ENCODE measurements around the gene KL. TPM values are rescaled to one million over a fixed set of nuclear protein-coding genes. Genes with fewer than 3 reads are reported as not detected.

Gene KL
- total RNA-seq, 1 donor from 2014 or later, result 0.25 TPM

DNA sequence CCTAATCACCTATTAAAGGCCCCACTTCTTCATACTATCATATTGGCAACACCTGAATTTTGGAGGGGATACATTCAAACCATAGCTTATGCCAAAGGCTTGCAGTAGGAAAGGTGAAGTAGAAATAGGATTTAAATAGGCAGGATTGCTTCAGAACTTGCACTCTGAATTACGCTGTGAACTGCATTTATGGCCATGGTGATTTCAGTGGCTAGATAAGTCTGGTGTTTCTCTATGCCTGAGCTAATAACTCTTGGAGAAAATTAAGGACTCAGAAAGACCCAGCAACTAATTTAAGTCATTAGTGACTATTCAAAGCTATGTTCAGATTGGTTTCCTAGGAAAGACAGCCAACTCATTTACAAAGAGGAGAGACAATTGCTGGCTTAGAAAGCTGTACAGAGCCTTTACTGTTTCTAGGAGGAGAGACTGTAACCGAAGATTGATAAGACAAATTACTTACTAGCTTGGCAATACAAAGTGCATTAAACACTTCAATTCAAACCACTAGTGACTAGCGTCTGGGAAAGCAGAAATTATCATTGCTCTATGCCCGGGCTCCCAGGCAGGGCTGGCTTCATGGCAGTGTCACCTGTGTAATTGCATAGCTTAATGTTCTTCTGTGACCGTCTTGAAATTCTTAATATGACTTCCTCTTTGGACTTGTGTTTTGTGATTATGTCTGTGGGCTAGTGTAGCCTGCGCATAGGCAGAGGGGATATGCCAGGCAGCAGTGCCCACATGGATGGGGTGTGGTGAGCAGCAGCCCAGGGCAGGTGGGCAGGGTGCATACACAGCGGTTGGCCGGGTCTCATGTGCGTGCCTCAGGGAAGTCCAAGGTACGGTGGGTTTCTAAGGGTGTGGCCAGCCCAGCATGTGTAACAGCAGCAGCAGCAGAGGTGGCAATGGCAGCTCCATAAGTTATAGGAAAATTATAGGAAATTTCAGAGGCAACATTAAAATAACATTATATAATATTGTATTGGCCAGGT, 60.1 kb downstream of the KL start:
- intact Hi-C loops (cut with micrococcal nuclease), result no loop called here

DNA sequence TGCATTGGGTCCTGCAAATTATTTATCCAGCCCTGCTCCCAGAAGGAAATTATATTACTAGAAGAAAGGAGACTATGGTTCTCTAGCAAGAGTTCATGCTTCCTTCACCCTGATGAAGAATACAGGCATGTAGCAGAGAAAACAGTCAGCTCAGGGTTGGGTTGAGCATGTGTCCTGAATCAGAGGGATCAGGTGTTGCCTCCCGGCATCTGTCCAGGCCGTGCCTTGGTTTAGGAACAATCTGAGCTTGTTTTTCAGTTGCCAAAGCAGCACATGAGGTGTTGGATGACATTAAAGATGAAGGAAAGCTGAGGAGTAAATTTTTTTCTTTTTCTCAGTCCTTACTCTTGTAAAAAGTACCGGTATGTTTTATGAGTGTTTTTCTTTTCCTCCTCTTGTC, 62.0 kb downstream of the KL start:
- intact Hi-C loops (cut with micrococcal nuclease), result no loop called here

DNA sequence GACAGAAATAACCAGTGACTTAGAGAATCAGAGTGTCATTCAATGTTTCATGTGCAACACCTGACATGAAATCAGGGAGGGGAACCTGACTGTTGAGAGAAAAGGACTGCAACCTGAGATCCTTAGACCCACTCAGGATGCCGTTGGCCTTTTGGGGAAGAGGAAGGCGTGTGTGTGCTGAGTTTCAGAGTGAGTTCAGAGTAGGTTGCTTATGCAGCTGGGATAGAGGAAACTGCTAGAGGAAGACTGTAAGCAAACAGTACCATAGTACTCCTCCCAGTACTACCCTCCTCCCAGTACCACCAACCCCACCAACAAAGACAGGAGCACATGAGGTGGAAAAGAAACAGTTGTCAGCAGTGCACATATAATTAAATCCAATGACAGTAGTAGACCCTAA, 63.7 kb downstream of the KL start:
- intact Hi-C loops (cut with micrococcal nuclease), result no loop called here

DNA sequence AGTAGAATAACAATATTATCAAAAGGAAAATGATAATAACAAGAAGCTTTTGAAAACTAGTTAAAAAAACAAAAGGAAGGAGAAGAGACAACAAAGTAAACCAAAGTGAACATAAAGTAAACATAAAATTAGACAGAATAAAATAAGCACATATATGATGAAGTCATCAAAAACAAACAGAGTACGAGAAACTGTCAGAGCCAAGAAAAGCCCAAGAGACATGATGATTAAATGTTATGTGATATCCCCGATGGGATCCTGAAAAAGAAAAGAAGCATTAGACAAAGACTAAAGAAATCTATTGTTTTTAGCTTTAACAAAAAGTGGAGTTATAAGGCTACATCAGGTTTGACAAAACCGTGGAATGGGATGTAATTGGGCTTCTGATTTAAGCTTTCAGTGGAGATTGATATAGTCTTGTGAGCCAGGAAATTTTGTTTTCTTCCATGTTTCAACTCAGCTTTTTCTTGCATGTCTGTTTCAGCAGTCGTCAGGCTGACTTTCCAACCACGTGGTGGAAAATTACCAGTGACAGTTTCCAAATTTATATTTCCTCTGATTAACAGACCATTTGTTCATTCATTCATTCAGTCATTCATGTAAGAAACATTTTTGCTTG, 64.9 kb downstream of the KL start:
- intact Hi-C loops (cut with micrococcal nuclease), result no loop called here

DNA sequence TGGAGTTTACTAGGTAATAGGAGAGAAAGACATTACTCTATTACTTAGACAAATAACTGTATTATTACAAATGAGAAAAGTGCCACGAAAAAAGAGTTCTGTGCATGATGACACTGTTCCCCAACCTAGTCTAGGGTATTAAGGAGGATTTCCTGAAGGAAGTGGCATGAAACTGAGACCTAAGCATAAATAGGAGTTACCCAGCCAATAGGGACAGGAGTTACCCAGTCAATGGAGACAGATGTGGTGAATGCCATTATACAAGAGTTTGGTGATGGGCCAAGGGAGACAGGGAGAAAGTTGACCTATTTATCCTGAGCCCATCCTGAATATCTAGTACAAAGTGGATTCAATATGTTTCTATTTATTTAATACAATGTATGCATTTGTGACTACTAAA, 65.4 kb downstream of the KL start:
- intact Hi-C loops (cut with micrococcal nuclease), result no loop called here

DNA sequence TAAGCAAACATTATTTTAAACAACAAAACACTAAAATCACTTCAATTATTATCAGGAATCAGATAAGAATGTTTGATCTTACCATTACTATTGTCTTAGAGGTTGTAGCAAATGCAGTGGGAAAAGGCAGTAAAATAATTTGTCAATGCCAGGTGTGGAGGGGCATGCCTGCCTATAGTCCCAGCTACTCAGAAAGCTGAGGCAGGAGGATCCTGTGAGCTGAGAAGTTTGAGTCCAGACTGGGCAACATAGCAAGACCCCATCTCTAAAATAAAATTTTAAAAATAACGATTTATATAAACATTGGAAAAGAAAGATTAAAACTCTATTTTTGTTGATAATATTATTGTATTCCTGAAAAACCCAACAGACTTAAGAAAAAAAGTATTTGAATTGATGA, 66.8 kb downstream of the KL start:
- intact Hi-C loops (cut with micrococcal nuclease), result no loop called here

DNA sequence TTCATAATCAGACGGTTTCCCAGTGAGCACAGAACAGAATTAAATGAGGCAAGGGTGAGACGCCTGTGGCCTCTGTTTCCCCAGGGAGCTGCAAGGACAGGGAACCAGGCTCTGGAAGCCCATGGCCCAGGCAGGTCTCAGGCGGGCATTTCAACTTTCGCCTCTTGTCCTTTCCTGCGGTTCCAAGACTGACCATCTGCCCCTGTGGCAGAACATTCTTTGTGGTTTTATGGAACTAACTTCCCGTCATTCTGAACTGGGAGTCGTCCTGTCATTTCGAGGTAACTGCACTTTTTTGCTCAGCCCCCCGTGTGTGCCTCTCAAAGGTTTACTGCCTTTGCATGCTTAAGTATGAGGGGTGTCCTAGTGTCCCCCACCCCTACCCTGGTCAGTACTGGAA, 70.9 kb downstream of the KL start:
- intact Hi-C loops (cut with micrococcal nuclease), result loop anchor here (5.0 kb wide), 1 partner anchor 60 kb away; no protein-coding TSS in a partner anchor

DNA sequence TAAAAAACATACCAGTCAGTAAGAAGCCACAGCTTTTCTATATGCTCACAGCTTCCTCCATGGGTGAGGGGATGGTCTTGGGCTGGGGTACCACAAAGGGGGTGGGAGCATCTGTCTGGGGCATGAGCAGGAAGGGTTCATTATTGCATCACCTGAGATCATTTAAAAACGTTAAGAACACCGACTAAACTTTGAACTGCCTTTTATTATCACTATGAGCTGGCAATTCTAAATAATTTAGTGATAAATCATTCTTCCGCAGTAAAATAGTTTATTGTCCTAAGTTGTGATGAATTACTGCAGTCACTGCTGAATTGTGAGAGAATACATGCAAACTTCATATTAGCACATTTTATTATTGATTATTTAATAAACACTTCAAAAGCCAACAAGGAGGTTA, 71.6 kb downstream of the KL start:
- intact Hi-C loops (cut with micrococcal nuclease), result loop anchor here (5.0 kb wide), 1 partner anchor 60 kb away; no protein-coding TSS in a partner anchor

DNA sequence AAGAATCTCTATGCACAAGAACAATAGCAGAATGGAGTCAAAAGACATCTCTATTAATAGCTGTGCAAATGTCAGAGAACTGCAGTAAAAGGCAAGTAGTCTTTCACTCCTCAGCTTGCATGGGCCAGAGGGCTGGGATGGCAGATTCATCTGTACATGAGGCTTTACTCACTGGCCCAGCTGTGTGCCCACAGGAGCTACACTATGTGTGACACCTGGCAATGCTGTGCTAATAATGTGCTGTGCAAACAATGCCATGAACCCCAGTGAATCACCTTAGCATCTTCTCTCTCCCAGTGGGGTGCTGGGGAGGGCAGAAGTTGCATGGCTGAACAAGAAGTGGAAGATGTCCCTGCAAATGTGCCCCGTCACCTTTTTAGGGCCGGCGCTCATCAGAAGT, 73.1 kb downstream of the KL start:
- intact Hi-C loops (cut with micrococcal nuclease), result loop anchor here (5.0 kb wide), 1 partner anchor 58 kb away; no protein-coding TSS in a partner anchor

DNA sequence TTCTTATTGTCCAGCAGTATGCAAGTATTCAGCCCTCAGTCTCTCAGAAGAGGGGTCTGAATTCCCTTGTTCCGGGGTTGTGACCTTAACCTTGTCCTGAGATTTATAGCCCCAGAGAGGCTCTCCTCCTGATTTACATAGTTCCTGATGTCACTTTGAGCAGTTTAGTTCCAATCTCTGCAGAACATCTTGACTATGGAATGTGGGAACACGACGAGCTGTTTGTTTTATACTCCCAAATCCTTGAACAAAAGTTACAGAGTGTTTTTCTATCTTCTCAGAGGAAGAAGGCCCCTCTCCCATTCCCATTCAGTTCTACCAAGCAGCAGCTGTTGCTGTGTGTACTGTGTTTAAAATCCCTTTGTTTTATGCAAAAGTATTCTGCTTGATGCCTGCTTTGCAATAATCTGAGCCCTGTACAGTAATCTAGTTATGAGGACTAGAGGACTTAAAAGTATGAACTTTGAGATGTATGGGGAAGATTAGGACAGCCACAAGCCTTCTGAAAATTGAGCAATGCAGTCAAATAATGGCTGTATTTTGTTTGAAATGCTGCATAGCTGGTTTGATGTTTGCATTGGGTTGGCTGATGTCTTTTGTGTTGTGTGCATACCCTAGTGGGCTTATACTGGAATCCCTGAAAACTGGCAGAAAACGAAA, 74.7 kb downstream of the KL start:
- intact Hi-C loops (cut with micrococcal nuclease), result no loop called here

DNA sequence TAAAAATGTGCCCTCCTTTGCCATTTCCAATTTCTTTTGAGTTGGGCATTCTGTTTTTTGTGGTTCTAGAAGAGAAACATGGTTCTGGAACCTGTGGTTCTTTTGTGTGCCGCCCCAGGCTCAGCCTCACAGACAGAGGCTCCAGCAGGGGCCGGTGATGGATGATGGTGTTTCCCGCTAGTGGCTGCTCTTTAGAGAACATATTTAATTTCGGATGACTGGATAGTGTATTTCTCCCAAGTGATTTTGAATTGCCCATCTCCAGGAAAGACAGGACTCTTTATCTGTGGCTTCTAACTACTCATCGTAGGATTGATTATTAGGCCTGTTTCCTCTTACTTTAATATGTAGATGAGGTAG, 75.2 kb downstream of the KL start:
- intact Hi-C loops (cut with micrococcal nuclease), result no loop called here

DNA sequence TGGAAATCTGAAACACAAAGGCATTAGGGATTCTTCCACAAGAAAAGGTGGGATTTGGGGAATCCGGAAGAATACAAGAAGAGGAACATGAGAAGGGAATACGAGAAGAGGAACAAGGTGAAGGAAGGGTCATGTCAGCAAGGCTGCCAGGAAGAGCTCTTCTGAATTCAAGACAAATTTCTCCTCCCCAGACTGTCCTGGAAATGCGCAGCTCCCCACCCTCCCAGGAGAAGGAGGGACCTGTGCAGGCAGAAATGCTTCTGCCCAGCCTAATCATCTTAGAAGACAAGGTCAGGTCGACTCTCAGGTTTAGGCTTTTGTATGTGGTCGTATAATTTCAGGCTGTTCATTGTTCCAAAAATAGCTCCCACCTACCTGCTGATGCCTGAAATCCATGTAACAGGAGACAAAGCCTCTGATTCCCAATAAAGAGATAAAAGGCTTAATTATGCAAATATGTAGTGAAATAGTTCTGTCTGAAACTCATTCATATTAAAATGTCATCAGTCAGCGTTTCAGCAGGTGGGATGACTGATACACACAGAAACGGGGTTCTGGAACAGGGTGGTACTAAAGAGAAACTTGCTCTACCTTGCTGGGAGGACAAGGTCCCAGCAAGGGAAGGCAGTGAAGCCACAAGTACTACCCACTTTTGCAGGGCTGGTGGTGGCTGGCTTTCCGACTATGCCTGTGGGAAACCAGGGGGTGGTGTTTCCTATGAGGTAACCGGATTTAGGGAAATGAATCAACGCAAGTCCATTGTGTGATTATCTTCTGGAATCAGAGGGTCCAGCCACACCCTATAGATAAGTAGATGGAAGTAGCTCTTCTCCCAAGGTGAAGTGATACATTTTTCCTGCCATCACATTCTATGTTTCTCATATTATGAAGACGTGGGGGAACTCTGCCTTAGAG, 76.1 kb downstream of the KL start:
- intact Hi-C loops (cut with micrococcal nuclease), result no loop called here

DNA sequence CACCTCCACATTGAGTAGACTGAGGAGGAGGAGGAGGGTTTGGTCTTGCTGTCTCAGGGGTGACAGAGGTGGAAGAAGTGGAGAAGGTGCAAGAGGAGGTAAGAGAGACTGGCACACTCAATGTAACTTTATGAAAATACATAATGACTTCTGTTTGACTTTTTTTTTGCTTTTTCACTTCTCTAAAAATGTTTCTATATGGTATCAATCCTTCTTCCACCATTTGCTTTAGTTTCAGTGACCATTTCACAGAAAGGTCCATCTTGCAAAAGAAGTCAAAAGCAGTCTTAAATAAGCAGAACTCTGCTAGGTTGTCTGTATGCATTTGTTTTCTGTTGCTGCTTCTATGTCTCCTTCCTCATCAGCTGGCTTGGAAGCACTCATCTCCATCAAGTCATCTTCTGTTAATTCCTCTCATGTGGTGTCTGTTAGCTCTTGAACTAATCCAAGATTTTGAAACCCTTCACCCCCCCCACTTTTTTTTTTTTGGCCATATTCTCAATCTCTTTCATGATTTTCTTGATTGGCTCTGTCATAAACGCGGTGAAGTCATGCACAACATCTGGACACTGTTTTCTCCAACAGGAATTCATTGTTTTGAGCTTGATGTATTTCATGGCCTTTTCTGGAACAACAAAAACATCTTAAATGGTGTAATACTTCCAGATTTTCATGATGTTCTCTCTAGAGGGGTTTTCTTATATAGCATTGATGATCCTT, 80.8 kb downstream of the KL start:
- intact Hi-C loops (cut with micrococcal nuclease), result no loop called here

DNA sequence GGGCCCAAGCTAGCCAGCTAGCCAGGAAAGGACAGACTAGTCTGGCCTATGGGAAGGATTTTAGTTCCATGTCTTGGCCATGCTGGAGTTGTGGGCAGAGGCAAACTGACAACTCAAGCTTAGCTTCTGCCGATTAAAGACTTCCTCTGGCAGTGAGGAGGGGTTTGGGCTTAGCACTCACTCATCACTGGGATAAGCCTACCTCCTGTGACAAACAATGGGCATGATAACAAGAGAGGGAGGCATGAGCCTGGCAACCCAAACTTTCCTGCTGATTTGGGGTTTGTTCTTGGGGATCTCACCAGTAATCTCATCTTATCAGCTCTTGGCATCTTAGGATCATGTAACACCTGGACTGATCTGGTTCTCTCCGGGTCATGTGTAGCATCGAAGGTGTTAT, 83.6 kb downstream of the KL start:
- intact Hi-C loops (cut with micrococcal nuclease), result no loop called here

DNA sequence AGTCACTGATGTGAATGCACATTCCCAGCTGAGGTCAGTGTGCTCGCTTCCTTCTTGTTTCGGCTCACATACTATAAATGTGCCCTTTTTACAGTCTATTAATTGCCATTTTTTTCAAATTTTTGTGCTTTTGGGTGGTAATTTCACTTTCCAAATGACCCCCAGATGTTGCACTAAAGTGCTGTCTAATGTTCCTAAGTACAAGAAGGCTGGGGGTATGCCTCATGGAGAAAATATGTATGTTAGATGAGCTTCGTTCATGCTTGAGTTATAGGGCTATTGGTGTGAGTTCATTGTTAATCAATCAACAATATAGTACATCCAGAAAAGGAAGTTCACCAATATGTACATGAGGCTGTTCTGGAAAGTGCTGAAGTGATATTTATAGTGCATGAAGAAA, 84.7 kb downstream of the KL start:
- intact Hi-C loops (cut with micrococcal nuclease), result no loop called here

DNA sequence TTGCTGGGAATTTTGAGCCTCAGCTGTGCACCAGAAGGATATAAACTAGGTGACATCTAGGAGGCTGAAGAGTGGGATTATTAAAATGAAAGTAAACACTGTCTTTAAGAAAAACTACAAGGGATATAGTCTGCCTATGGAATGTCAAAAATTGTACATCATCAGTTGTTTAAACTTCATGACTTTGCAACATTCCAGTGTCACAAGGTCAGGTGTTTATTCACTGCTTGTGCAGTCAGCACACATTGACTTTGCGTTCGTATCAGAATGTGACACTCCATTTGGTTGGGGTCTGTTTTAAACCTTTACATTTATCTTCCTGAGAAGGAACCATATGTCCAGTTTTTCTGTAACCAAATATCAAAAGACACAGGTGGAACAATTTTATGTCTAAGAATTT, 85.6 kb downstream of the KL start:
- intact Hi-C loops (cut with micrococcal nuclease), result no loop called here

DNA sequence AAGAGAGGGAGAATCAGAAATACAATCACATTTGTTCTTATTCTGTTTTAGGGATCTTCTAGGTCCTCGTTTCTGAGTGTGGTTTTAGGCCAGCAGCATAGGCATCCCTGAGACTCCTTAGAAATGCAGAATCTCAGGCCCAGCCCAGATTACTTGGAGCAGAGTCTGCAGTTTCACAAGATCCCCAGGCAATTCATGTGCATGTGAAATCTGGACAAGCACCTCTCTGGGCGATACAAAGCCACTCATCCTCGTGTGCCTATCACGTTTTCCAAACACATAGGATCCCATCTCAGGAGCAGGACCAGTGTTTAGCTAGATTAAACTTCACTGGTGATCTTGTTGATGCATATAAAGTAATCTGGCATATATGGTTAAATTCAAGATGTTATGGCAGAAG, 87.2 kb downstream of the KL start:
- intact Hi-C loops (cut with micrococcal nuclease), result no loop called here

DNA sequence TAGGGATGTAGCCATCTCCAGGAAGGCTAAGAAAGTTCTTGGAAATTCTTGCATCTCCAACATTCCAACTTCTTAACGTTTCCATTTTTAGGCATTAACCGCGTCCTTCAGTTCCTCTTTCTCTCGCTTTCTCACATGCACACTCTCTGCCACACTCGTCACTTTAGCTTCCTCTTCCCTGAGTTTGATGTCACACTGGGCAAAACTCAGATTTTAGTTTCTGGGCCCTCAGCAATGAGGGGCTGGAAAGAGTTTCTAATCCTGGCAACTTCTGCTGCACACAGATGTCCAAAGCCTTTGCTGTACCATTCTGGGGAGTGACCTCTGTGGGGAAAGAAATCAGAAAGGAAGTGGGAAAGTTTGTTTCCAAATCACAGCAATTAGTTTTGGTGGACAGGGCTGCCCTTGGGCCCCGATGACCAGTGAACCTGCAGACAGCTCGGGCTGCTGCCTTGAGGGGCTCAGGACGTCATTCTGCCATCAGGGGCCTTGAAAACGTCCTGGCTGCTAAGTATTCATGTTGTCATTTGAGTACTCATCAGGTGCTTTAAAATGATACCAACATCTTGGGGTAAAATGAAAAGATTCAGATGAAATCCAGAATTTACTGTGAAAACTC, 89.3 kb downstream of the KL start:
- intact Hi-C loops (cut with micrococcal nuclease), result no loop called here

DNA sequence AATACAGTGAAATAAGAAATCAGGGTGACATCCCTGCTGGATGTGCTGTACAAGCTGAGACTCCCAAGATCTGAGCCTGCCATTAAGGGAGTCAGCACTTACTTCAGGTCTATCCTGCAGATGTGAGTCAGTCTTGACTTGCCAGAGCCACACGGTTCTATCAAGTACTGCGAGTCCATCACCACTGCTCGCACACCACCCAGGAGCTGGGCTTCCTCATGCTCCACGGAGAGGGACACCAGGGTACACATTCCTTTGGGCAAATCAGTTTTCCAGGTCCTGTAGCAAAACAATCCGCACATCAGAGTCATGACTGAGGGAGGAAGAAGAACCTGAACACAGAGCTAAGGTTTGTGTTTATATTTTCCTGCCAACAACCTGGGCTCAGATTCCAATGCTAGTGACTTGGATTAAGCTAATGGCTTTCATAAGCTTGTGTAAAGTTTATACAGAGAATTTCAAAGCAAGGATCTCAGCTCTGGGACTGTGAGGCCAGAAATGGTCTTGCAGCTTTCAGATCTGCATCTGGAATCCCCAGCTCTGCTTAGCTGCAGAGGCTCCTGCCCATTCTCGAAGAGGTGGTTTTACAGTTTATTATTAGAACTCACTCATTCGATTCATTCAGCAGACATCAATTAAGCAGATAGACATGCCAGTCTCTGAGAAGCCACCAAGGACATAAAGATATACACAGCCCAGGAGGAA, 90.6 kb downstream of the KL start:
- intact Hi-C loops (cut with micrococcal nuclease), result no loop called here
